K562 treated with DMSO at 1 percent for 24 hours (cell line): ENCODE data around the gene CLEC2B. TPM values are rescaled to one million over a fixed set of nuclear protein-coding genes. Genes with fewer than 3 reads are reported as not detected.

ENCODE experiments used
- total RNA-seq: library from RNA; unstranded; fragments of 300-600 nt; gene quantifications from 2 replicates; pipeline ENCODE4 v1.2.3, GENCODE V29; 2022; ENCODE audit warnings: low read depth; ENCODE audit not compliant: insufficient read depth

The CLEC2B gene
- total RNA-seq, result 0.66 and 1.2 TPM in 2 replicates

GRCh38 chr12:9869307-9870161 is at the start of gene CLEC2B:
TSS of gene CLEC2B (minus strand) at chr12:9869354.

GRCh38 chr12:9881246-9881645 is 12.1 kb upstream of the CLEC2B start, which contains the start of gene KLRF2:
TSS of gene KLRF2 (plus strand) at chr12:9881489. CDS start at chr12:9881596, 107 bp downstream.

GRCh38 chr12:9827209-9827888 is 41.8 kb downstream of the CLEC2B start, which contains the start of gene KLRF1:
TSS of gene KLRF1 (plus strand) at chr12:9827481. CDS start at chr12:9827545, 64 bp downstream.

Other genes starting within 250 kb of the CLEC2B start
- gene CLEC2D, start 199.6 kb downstream of the CLEC2B start, total RNA-seq, result 2.0 and 3.5 TPM in 2 replicates
- gene CLECL1, start 136.3 kb downstream of the CLEC2B start, total RNA-seq, result not detected in 2 replicates
- 17.2 and 17.4 TPM in 2 replicates for gene CD69, start 108.5 kb downstream of the CLEC2B start, total RNA-seq
- gene KLRF1, start 41.9 kb downstream of the CLEC2B start, total RNA-seq, result 0.56 and 2.2 TPM in 2 replicates
- gene KLRF2, start 12.1 kb upstream of the CLEC2B start, total RNA-seq, result not detected in 2 replicates
- not detected in 2 replicates for gene CLEC2A, start 63.0 kb upstream of the CLEC2B start, total RNA-seq
- gene CLEC12A, start 102.1 kb upstream of the CLEC2B start, total RNA-seq, result not detected in 2 replicates
- gene CLEC1B, start 129.8 kb upstream of the CLEC2B start, total RNA-seq, result not detected in 2 replicates
- not detected in 2 replicates for gene CLEC12B, start 141.3 kb upstream of the CLEC2B start, total RNA-seq
- gene CLEC9A, start 161.3 kb upstream of the CLEC2B start, total RNA-seq, result not detected in 2 replicates
- not detected in 2 replicates for gene CLEC1A, start 229.6 kb upstream of the CLEC2B start, total RNA-seq